GM19351 (cell line): ENCODE data around the gene SBNO2.
A peak's percentile ranks its signal among the peaks of the same experiment; 100 is the strongest.

Experiments
- ATAC-seq: cut with Tn5 transposase; IDR thresholded peaks from one replicate; pipeline ENCODE4 v1.9.1; 2021; ENCODE audit warnings: mild to moderate bottlenecking, moderate library complexity; ENCODE audit not compliant: unreplicated experiment

SBNO2 gene

GRCh38 chr19:1079566-1080111 lies 94.4 kb downstream of the SBNO2 start:
- no peak for ATAC-seq

- no peak for ATAC-seq
Measured at GRCh38 chr19:1076951-1077350, 97.1 kb downstream of the SBNO2 start.

GRCh38 chr19:1076046-1076386 lies 98.1 kb downstream of the SBNO2 start:
- ATAC-seq, result no peak

GRCh38 chr19:1074544-1075283 lies 99.4 kb downstream of the SBNO2 start:
- peak; percentile 55 for ATAC-seq

GRCh38 chr19:1073956-1074517 lies 100.0 kb downstream of the SBNO2 start:
- no peak for ATAC-seq

- no peak for ATAC-seq
Measured at GRCh38 chr19:1073063-1073955, 100.8 kb downstream of the SBNO2 start.

- ATAC-seq, result no peak
Measured at GRCh38 chr19:1072371-1073015, 101.6 kb downstream of the SBNO2 start.

GRCh38 chr19:1070931-1071791 lies 102.9 kb downstream of the SBNO2 start:
- ATAC-seq, result no peak

GRCh38 chr19:1070576-1070930 lies 103.5 kb downstream of the SBNO2 start:
- ATAC-seq, result no peak

GRCh38 chr19:1069009-1069779 lies 104.9 kb downstream of the SBNO2 start:
- ATAC-seq, result no peak

- no peak for ATAC-seq
Measured at GRCh38 chr19:1068009-1069001, 105.8 kb downstream of the SBNO2 start.

GRCh38 chr19:1067341-1067957 lies 106.6 kb downstream of the SBNO2 start:
- peak; percentile 22 for ATAC-seq

- ATAC-seq, result peak; percentile 52
Measured at GRCh38 chr19:1066748-1067340, 107.2 kb downstream of the SBNO2 start, which contains the start of gene ARHGAP45. ARHGAP45 (plus strand) TSS chr19:1067167; CDS start chr19:1067406, 239 bp downstream.

- no peak for ATAC-seq
Measured at GRCh38 chr19:1066251-1066747, 107.8 kb downstream of the SBNO2 start.

GRCh38 chr19:1065606-1066109 lies 108.4 kb downstream of the SBNO2 start:
- no peak for ATAC-seq

- ATAC-seq, result no peak
Measured at GRCh38 chr19:1064661-1065605, 109.1 kb downstream of the SBNO2 start.
